ENCODE data around the gene CCZ1B. TPM values are rescaled to one million over a fixed set of nuclear protein-coding genes. Genes with fewer than 3 reads are reported as not detected.
"Not testable (repeated sequence)": the region's sequence is repeated elsewhere in the genome, so short reads cannot be mapped to it uniquely, and the experiment has no call there.

CCZ1B gene
- total and polyA plus RNA-seq, 2 donors (not counting 1 experiment from before 2014, with no cell fraction given) = 20.3 to 92.8 TPM

DNA sequence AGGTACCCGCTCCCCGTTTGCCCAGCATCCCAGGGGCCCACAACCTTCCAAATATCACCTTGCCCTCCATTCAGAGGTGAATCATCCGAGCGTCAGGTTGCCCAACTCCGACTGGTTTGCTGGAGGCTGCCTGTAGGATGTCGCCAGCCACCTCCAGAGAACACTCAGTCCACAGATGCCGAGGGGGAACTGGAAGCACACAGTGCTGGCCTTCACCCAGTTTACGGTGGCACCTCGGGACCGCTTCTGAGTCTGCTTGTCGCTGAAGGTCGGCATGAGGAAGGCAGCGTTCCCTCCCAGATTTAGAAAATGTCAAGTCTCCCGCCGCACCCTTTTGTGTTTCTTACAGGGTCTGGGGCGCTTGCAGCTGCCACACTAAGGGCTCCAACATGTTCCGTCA, 27.6 kb upstream of the CCZ1B start:
- H3K9me3 ChIP-seq (ENCODE audit: control extremely low read depth in 1 of 3, control insufficient read depth in 2 of 3, insufficient read depth in 1 of 3, low read length in 2 of 3); H3K79me2 ChIP-seq (ENCODE audit: control insufficient read depth, insufficient read depth, low read length); H3K27me3 Mint-ChIP-seq; H3K9ac ChIP-seq (ENCODE audit: low read length); H3K9me3 Mint-ChIP-seq (ENCODE audit: insufficient read depth); CTCF ChIA-PET; POLR2A ChIA-PET; H3K27ac Mint-ChIP-seq; H3K36me3 ChIP-seq (replicated peaks in 1 of 2; ENCODE audit: control extremely low read depth in 1 of 2, control insufficient read depth in 1 of 2, extremely low read depth in 1 of 2, insufficient read depth in 2 of 2, low read length in 1 of 2); H3K4me2 ChIP-seq (replicated peaks; ENCODE audit: low read depth, low read length, poor library complexity, severe bottlenecking); H3K4me1 Mint-ChIP-seq; intact Hi-C loops (cut with micrococcal nuclease); H4K20me1 ChIP-seq (ENCODE audit: control insufficient read depth, insufficient read depth, low read length, poor library complexity, severe bottlenecking); ATAC-seq (ENCODE audit: low read depth); H3K4me3 ChIP-seq (ENCODE audit: control extremely low read depth in 1 of 5, extremely low read depth in 1 of 5, insufficient read depth in 1 of 5, low read depth in 2 of 5, low read length in 4 of 5); H3K27me3 ChIP-seq (replicated peaks in 1 of 4; ENCODE audit: control extremely low read depth in 1 of 4, control insufficient read depth in 3 of 4, insufficient read depth in 4 of 4, low read length in 3 of 4); H3K4me1 ChIP-seq (ENCODE audit: control insufficient read depth in 2 of 2, insufficient read depth in 2 of 2, low read length in 2 of 2); H2AFZ ChIP-seq (ENCODE audit: insufficient read depth, low read depth, low read length, poor library complexity, severe bottlenecking); DNase-seq; H3K27ac ChIP-seq (ENCODE audit: low read length in 2 of 2): not testable (repeated sequence)
- 94% methylated on average over 15 of the region's 17 CpGs for WGBS (ENCODE audit: insufficient coverage)
- H3K4me3 Mint-ChIP-seq = peak overlapping the region; percentile 81

DNA sequence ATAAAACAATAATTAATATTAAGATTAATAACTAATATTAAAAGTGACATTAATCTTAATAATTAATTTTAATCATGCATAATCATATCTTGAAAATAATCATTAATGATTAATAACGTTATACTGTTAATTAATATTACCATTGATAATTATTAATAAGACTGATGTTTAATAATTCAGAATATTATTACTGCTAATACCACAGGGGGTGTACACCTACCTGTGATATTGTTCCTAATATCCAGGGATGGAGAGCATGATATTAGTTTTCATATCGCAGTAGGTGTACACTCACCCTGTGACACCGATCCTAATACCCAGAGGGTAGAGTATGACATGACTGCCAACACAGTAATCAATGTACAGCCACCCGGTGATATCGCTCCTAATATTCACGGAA, 23.1 kb upstream of the CCZ1B start:
- POLR2A ChIA-PET; H3K9ac ChIP-seq (ENCODE audit: low read length); H3K36me3 ChIP-seq (replicated peaks in 1 of 2; ENCODE audit: control extremely low read depth in 1 of 2, control insufficient read depth in 1 of 2, extremely low read depth in 1 of 2, insufficient read depth in 2 of 2, low read length in 1 of 2); H2AFZ ChIP-seq (ENCODE audit: insufficient read depth, low read depth, low read length, poor library complexity, severe bottlenecking); H3K27ac Mint-ChIP-seq; intact Hi-C loops (cut with micrococcal nuclease); H3K27ac ChIP-seq (ENCODE audit: low read length in 2 of 2); H3K4me2 ChIP-seq (replicated peaks; ENCODE audit: low read depth, low read length, poor library complexity, severe bottlenecking); H3K4me1 ChIP-seq (ENCODE audit: control insufficient read depth in 2 of 2, insufficient read depth in 2 of 2, low read length in 2 of 2); CTCF ChIA-PET; H3K4me1 Mint-ChIP-seq; H3K4me3 Mint-ChIP-seq; H4K20me1 ChIP-seq (ENCODE audit: control insufficient read depth, insufficient read depth, low read length, poor library complexity, severe bottlenecking); H3K9me3 ChIP-seq (ENCODE audit: control extremely low read depth in 1 of 3, control insufficient read depth in 2 of 3, insufficient read depth in 1 of 3, low read length in 2 of 3); H3K27me3 ChIP-seq (replicated peaks in 1 of 4; ENCODE audit: control extremely low read depth in 1 of 4, control insufficient read depth in 3 of 4, insufficient read depth in 4 of 4, low read length in 3 of 4); H3K4me3 ChIP-seq (ENCODE audit: control extremely low read depth in 1 of 5, extremely low read depth in 1 of 5, insufficient read depth in 1 of 5, low read depth in 2 of 5, low read length in 4 of 5); H3K9me3 Mint-ChIP-seq (ENCODE audit: insufficient read depth); H3K79me2 ChIP-seq (ENCODE audit: control insufficient read depth, insufficient read depth, low read length); ATAC-seq (ENCODE audit: low read depth); DNase-seq: not testable (repeated sequence)
- peaks cover 25% of the 10 kb centered on the region for H3K27me3 Mint-ChIP-seq
- no CpG with 5 or more reads among the region's 6 CpGs for WGBS (ENCODE audit: insufficient coverage)

DNA sequence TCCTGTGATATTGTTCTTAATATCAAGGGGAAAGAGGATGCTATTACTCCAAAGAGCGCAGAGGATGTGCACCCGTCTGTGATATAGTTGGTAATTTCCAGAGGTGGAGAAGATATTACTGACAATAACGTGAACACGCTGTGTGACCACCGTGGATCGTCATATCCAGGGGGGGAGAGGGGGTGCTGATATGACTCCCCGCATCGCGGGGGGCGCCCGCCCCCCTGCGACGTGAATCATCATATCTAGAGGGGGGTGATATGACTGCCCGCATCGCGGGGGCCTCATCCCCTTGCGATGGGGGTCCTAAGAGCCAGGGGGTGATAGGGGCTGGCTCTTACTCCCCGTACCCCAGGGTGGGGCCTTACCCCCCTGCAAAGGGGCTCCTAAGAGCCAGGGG, 21.7 kb upstream of the CCZ1B start:
- H4K20me1 ChIP-seq (ENCODE audit: control insufficient read depth, insufficient read depth, low read length, poor library complexity, severe bottlenecking); H3K27me3 ChIP-seq (replicated peaks in 1 of 4; ENCODE audit: control extremely low read depth in 1 of 4, control insufficient read depth in 3 of 4, insufficient read depth in 4 of 4, low read length in 3 of 4); H3K9me3 Mint-ChIP-seq (ENCODE audit: insufficient read depth); POLR2A ChIA-PET; H3K36me3 ChIP-seq (replicated peaks in 1 of 2; ENCODE audit: control extremely low read depth in 1 of 2, control insufficient read depth in 1 of 2, extremely low read depth in 1 of 2, insufficient read depth in 2 of 2, low read length in 1 of 2); H3K27ac ChIP-seq (ENCODE audit: low read length in 2 of 2); H3K79me2 ChIP-seq (ENCODE audit: control insufficient read depth, insufficient read depth, low read length); H3K9me3 ChIP-seq (ENCODE audit: control extremely low read depth in 1 of 3, control insufficient read depth in 2 of 3, insufficient read depth in 1 of 3, low read length in 2 of 3); intact Hi-C loops (cut with micrococcal nuclease); H3K4me2 ChIP-seq (replicated peaks; ENCODE audit: low read depth, low read length, poor library complexity, severe bottlenecking); ATAC-seq (ENCODE audit: low read depth); DNase-seq; CTCF ChIA-PET; H3K9ac ChIP-seq (ENCODE audit: low read length); H2AFZ ChIP-seq (ENCODE audit: insufficient read depth, low read depth, low read length, poor library complexity, severe bottlenecking); H3K4me1 ChIP-seq (ENCODE audit: control insufficient read depth in 2 of 2, insufficient read depth in 2 of 2, low read length in 2 of 2); H3K4me1 Mint-ChIP-seq; H3K4me3 ChIP-seq (ENCODE audit: control extremely low read depth in 1 of 5, extremely low read depth in 1 of 5, insufficient read depth in 1 of 5, low read depth in 2 of 5, low read length in 4 of 5); H3K27ac Mint-ChIP-seq; H3K4me3 Mint-ChIP-seq: not testable (repeated sequence)
- WGBS (ENCODE audit: insufficient coverage) = no CpG with 5 or more reads among the region's 18 CpGs
- H3K27me3 Mint-ChIP-seq = peaks cover 26% of the 10 kb centered on the region

DNA sequence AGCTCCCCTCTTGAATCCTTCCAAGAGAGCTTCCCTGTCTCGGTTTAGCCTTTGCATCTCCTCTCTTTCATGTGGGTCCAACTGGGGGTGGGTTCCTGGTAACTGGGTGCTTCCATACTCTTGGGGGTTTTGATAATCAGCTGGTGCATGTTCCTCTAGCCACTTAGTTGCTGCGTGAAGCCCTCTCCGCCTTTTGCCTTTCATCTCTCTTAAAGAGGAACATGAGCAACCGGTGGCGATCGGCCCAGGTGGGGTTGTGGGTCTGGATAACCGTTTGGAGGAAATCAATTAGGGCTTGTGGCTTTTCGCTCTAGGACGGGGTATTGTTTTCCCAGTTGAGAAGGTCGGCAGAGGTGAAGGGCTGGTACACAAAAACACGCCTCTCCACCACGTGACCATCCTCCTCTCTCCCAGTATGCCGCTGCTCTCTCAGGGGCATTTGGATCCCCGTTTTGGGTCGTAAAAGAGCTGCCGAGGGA, 19.9 kb upstream of the CCZ1B start:
- intact Hi-C loops (cut with micrococcal nuclease); H3K9me3 ChIP-seq (ENCODE audit: control extremely low read depth in 1 of 3, control insufficient read depth in 2 of 3, insufficient read depth in 1 of 3, low read length in 2 of 3); POLR2A ChIA-PET; H3K4me3 ChIP-seq (ENCODE audit: control extremely low read depth in 1 of 5, extremely low read depth in 1 of 5, insufficient read depth in 1 of 5, low read depth in 2 of 5, low read length in 4 of 5); H3K36me3 ChIP-seq (replicated peaks in 1 of 2; ENCODE audit: control extremely low read depth in 1 of 2, control insufficient read depth in 1 of 2, extremely low read depth in 1 of 2, insufficient read depth in 2 of 2, low read length in 1 of 2); H3K27me3 ChIP-seq (replicated peaks in 1 of 4; ENCODE audit: control extremely low read depth in 1 of 4, control insufficient read depth in 3 of 4, insufficient read depth in 4 of 4, low read length in 3 of 4); H3K9ac ChIP-seq (ENCODE audit: low read length); H3K79me2 ChIP-seq (ENCODE audit: control insufficient read depth, insufficient read depth, low read length); H3K4me1 ChIP-seq (ENCODE audit: control insufficient read depth in 2 of 2, insufficient read depth in 2 of 2, low read length in 2 of 2); H3K4me2 ChIP-seq (replicated peaks; ENCODE audit: low read depth, low read length, poor library complexity, severe bottlenecking); H3K9me3 Mint-ChIP-seq (ENCODE audit: insufficient read depth); H3K4me1 Mint-ChIP-seq; H3K27ac Mint-ChIP-seq; ATAC-seq (ENCODE audit: low read depth); DNase-seq; CTCF ChIA-PET; H3K4me3 Mint-ChIP-seq; H4K20me1 ChIP-seq (ENCODE audit: control insufficient read depth, insufficient read depth, low read length, poor library complexity, severe bottlenecking); H2AFZ ChIP-seq (ENCODE audit: insufficient read depth, low read depth, low read length, poor library complexity, severe bottlenecking); H3K27ac ChIP-seq (ENCODE audit: low read length in 2 of 2): not testable (repeated sequence)
- H3K27me3 Mint-ChIP-seq = peaks cover 37% of the 10 kb centered on the region
- WGBS (ENCODE audit: insufficient coverage) = 0% methylated on average over 2 of the region's 16 CpGs

Data from B cell (primary cell).